Heart left ventricle (tissue), 13 donors: ENCODE data around the gene KIF1A.

Experiments
- POLR2A ChIP-seq, 2 donors: fragments of 450-650 bp; IDR thresholded peaks; one replicate each; pipeline ENCODE4 v1.6.1; 2017; ENCODE audit warnings: antibody characterized with exemption in 2 of 2, mild to moderate bottlenecking in 2 of 2, moderate library complexity in 2 of 2
- TF ChIP-seq, protein P1 (sequence below), 12 donors: fragments of 200-600 bp; sonication (generic) in 4 of 12; IDR thresholded peaks; one replicate each; pipeline versions ENCODE4 v1.5.0 to v1.8.0; 2018 to 2022; ENCODE audit warnings: antibody characterized with exemption in 12 of 12, mild to moderate bottlenecking in 5 of 12
- donor health status: ischemic (EF 13 %, LVEDD 7.1; RV severe dilation, severe dysfunction).
- donor health status: DM: no; HTN: yes; CAD: no.
- donor health status: DM: no; HTN: no; CAD: no.
- donor health status: ischemic (EF 25% LVEDD 6.9; RV normal size, moderate dysfunction).
- donor health status: ischemic (EF 25% LVEDD 5.7; RV mildly dilated, moderate dysfunction).
- donor health status: ischemic (EF 35%, LVEDD 5.7; RV mildly dilated, moderate dysfunction).
- donor health status: nonischemic (EF 11% LVEDD 7.7; RV severe dilation, severe dysfunction).
- donor health status: DM: yes; HTN: yes; CAD: no.
- donor health status: PGD.
- donor health status: ischemic (EF 29% LVEDD 5.4; RV normal size, mild dysfunction).
- donor health status: nonischemic (EF 23%, LVEDD 6.1; RV moderate dilation, normal function).

DNA sequence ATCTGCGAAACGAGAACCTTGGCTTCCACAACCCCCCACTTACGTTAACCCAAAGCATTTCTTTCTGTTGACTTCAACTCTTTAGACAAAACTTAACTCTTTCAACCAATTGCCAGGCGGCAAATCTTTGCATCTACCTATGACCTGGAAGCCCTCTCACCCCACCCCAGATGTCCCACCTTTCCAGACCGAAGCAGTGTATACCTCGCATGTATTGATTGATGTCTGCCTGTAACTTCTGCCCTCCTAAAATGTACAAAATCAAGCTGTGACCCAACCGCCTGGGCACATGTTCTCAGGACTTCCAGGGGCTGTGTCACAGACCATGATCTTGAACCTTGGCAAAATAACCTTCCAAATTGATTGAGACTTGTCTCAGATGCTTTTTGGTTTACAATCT, 149.6 kb downstream of the KIF1A start:
- TF ChIP-seq, protein P1, sequence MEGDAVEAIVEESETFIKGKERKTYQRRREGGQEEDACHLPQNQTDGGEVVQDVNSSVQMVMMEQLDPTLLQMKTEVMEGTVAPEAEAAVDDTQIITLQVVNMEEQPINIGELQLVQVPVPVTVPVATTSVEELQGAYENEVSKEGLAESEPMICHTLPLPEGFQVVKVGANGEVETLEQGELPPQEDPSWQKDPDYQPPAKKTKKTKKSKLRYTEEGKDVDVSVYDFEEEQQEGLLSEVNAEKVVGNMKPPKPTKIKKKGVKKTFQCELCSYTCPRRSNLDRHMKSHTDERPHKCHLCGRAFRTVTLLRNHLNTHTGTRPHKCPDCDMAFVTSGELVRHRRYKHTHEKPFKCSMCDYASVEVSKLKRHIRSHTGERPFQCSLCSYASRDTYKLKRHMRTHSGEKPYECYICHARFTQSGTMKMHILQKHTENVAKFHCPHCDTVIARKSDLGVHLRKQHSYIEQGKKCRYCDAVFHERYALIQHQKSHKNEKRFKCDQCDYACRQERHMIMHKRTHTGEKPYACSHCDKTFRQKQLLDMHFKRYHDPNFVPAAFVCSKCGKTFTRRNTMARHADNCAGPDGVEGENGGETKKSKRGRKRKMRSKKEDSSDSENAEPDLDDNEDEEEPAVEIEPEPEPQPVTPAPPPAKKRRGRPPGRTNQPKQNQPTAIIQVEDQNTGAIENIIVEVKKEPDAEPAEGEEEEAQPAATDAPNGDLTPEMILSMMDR (IDR thresholded peaks at IDR 0.05) = no peak
- TF ChIP-seq POLR2A (IDR thresholded peaks at IDR 0.05) = no peak
